ENCODE measurements around the gene OR1C1.

GRCh38 chr1:247749870-247750269, 10.5 kb downstream of the OR1C1 start:
- TF ChIP-seq CTCF (IDR thresholded peaks at IDR 0.05; ENCODE audit: low read depth, low read length): no peak
- TF ChIP-seq POLR2A (IDR thresholded peaks at IDR 0.05; ENCODE audit: extremely low read depth, insufficient read length): no peak
- TF ChIP-seq MAX (IDR thresholded peaks at IDR 0.05; ENCODE audit: low read depth, low read length): no peak

All from NB4 (cell line).